Endodermal cell (in vitro differentiated cells): ENCODE measurements around the gene IL1RAP. TPM values are rescaled to one million over a fixed set of nuclear protein-coding genes. Genes with fewer than 3 reads are reported as not detected.

ENCODE experiments used
- DNase-seq: peaks from one replicate; pipeline ENCODE4 v3.0.0-alpha.2; 2017
- H3K27ac ChIP-seq: 2 replicates; pipeline ENCODE4 v1.5.1; 2013; ENCODE audit warnings: mild to moderate bottlenecking, low read depth, low read length, moderate library complexity
- H3K27me3 ChIP-seq: 2 replicates; pipeline ENCODE4 v1.6.1; 2013; ENCODE audit warnings: mild to moderate bottlenecking, low read length, moderate library complexity; ENCODE audit not compliant: insufficient read depth, control insufficient read depth, poor library complexity, severe bottlenecking
- H3K36me3 ChIP-seq: 2 replicates; pipeline ENCODE4 v1.7.0; 2013; ENCODE audit warnings: mild to moderate bottlenecking, low read length, moderate library complexity; ENCODE audit not compliant: control insufficient read depth, insufficient read depth
- H3K4me1 ChIP-seq: one replicate; pipeline ENCODE4 v1.7.0; 2013; ENCODE audit warnings: low read length; ENCODE audit not compliant: control insufficient read depth, insufficient read depth
- H3K4me3 ChIP-seq: 2 replicates; pipeline ENCODE4 v1.5.1; 2013; ENCODE audit warnings: mild to moderate bottlenecking, low read length, moderate library complexity
- H3K9ac ChIP-seq: 2 replicates; pipeline ENCODE4 v1.6.1; 2013; ENCODE audit warnings: mild to moderate bottlenecking, low read length, moderate library complexity; ENCODE audit not compliant: poor library complexity, severe bottlenecking; ENCODE audit errors: extremely low read depth
- H3K9me3 ChIP-seq: 2 replicates; pipeline ENCODE4 v1.6.1; 2013; ENCODE audit warnings: mild to moderate bottlenecking, low read length, moderate library complexity; ENCODE audit not compliant: control insufficient read depth
- H3K27ac Mint-ChIP-seq: 2 replicates; pipeline ENCODE4 v1.8.0; 2020; ENCODE audit warnings: mixed read lengths
- H3K27me3 Mint-ChIP-seq: 2 replicates; pipeline ENCODE4 v1.8.0; 2021; ENCODE audit warnings: mild to moderate bottlenecking, mixed read lengths; ENCODE audit not compliant: insufficient read depth
- H3K36me3 Mint-ChIP-seq: 2 replicates; pipeline ENCODE4 v1.8.0; 2020; ENCODE audit warnings: low read depth, mixed read lengths
- H3K4me1 Mint-ChIP-seq: 2 replicates; pipeline ENCODE4 v1.8.0; 2020; ENCODE audit warnings: mixed read lengths
- H3K4me3 Mint-ChIP-seq: 2 replicates; pipeline ENCODE4 v1.8.0; 2020; ENCODE audit warnings: mild to moderate bottlenecking, moderate library complexity, mixed read lengths
- H3K9me3 Mint-ChIP-seq: 2 replicates; pipeline ENCODE4 v1.8.0; 2020; ENCODE audit warnings: mild to moderate bottlenecking, mixed read lengths
- WGBS, 2 experiments: methylation state at CpG; one replicate each; pipeline versions ENCODE4 v1.1.5 to v1.1.7; 2013; ENCODE audit warnings: missing lambda C conversion rate in 2 of 2, mixed read lengths in 1 of 2; ENCODE audit not compliant: insufficient coverage in 1 of 2, insufficient read length in 1 of 2; 5-methylcytosine and 5-hydroxymethylcytosine counted together
- total RNA-seq, 2 donors: library from RNA; stranded (reverse); fragmentation: NEBNext Ultra II Directional in 1 of 2; extraction: Animal tissue kit (Norgen Biotek cat#: 25700) in 1 of 2; gene quantifications; 2 replicates in 1 of 2; 3 replicates in 1 of 2; pipeline ENCODE4 v1.2.1, GENCODE V29; 2021
- TF ChIP-seq, protein P1 (sequence below): fragments of 200-600 bp; sonication (generic); conservative IDR thresholded peaks from 2 replicates; pipeline ENCODE4 v1.5.0; 2021; ENCODE audit warnings: antibody characterized with exemption, mild to moderate bottlenecking

Gene IL1RAP
- total RNA-seq, 2 donors from 2014 or later = 2.6 to 6.0 TPM

DNA sequence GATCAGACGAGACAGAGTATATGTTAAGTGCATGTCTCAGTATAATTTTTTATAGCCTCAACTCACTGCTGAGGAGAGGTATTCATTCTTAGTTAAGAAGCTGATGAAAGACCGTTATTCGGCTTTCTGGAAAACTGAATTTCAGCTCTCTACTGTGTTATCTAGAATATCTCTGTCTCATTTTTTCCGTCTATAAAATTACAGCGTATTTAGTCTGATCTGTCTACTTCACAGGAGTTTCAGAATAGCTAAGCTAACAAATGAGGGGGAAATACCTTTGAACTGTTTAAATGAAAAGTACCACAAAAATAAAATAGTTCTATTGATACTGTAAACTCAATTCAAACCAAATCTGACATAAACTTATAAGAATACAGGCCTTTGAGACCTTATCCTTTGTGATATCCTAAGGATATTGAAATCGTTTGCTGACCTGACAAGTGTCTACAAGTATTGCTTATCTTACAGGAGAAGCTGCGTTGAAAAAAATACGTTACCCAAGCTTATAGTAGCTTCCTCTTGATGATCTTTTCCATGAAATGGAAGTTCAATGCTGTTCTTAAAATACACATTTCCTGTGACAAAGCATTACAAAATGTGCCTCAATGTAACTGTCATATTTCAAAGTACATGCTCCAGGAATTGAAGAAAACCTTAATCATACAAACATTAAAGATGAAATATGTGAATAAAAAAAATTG, 104.6 kb downstream of the IL1RAP start:
- Mint-ChIP-seq H3K36me3 (no peaks in the 10 kb centered on the region), H3K27ac (no peak overlapping the region), H3K27me3 (no peaks in the 10 kb centered on the region), H3K4me1 (peaks cover 1% of the 10 kb centered on the region), H3K9me3 (no peaks in the 10 kb centered on the region), H3K4me3 (no peak overlapping the region)
- Histone ChIP-seq H3K27ac (no peak overlapping the region), H3K9ac (no peak overlapping the region), H3K36me3 (no peaks in the 10 kb centered on the region), H3K4me1 (no peaks in the 10 kb centered on the region), H3K9me3 (no peaks in the 10 kb centered on the region), H3K4me3 (no peak overlapping the region), H3K27me3 (no peaks in the 10 kb centered on the region)
- WGBS, 2 experiments = 93 to 94% methylated on average over 3 to 8 of the region's 8 CpGs
- TF ChIP-seq, protein P1, sequence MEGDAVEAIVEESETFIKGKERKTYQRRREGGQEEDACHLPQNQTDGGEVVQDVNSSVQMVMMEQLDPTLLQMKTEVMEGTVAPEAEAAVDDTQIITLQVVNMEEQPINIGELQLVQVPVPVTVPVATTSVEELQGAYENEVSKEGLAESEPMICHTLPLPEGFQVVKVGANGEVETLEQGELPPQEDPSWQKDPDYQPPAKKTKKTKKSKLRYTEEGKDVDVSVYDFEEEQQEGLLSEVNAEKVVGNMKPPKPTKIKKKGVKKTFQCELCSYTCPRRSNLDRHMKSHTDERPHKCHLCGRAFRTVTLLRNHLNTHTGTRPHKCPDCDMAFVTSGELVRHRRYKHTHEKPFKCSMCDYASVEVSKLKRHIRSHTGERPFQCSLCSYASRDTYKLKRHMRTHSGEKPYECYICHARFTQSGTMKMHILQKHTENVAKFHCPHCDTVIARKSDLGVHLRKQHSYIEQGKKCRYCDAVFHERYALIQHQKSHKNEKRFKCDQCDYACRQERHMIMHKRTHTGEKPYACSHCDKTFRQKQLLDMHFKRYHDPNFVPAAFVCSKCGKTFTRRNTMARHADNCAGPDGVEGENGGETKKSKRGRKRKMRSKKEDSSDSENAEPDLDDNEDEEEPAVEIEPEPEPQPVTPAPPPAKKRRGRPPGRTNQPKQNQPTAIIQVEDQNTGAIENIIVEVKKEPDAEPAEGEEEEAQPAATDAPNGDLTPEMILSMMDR = no peak
- DNase-seq = no peak

DNA sequence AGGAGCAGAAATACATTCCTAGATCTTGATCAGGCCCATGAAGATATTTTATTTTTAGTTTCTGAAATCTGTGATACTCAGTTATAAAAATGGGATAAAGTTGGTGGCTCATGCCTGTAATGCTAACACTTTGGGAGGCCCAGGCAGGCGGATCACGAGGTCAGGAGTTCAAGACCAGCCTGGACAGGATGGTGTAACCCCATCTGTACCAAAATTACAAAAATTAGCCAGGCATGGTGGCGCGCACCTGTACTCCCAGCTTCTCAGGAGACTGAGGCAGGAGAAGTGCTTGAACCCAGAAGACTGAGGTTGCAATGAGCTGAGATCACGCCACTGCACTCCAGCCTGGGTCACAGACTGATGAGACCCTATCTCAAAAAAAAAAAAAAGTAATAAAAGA, 105.5 kb downstream of the IL1RAP start:
- no peaks in the 10 kb centered on the region for H3K27me3 Mint-ChIP-seq
- H3K36me3 Mint-ChIP-seq = no peaks in the 10 kb centered on the region

DNA sequence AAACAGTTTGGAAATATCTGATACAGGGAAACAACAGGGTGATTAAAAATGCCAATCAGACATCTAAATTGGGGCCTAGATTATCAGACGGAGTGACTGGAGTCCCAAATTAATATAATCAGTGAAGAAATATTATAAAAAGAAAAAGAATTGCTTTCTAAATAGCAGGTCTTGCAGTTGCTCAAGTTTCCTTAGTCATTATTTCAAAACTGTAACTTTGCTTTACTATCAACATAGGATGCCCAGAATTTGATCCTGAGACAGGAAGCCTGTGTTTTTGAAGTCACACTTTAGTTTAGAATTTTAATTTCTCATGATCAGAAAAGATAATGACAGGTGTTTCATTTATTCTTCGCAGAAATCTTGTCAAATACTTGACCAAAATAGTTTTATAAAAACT, 105.9 kb downstream of the IL1RAP start:
- Histone ChIP-seq H3K27ac (no peak overlapping the region), H3K9me3 (no peaks in the 10 kb centered on the region), H3K27me3 (no peaks in the 10 kb centered on the region), H3K9ac (no peak overlapping the region), H3K36me3 (no peaks in the 10 kb centered on the region), H3K4me3 (no peak overlapping the region), H3K4me1 (no peaks in the 10 kb centered on the region)
- H3K9me3 Mint-ChIP-seq = no peaks in the 10 kb centered on the region
- no peaks in the 10 kb centered on the region for H3K36me3 Mint-ChIP-seq
- DNase-seq = no peak
- TF ChIP-seq, protein P1 = no peak
- 89% methylated on average over 2 of the region's 2 CpGs; no CpG with 5 or more reads in 1 of the 2 experiments for WGBS, 2 experiments
- no peak overlapping the region for H3K27ac Mint-ChIP-seq
- H3K4me1 Mint-ChIP-seq = peaks cover 1% of the 10 kb centered on the region
- H3K4me3 Mint-ChIP-seq = no peak overlapping the region
- H3K27me3 Mint-ChIP-seq = no peaks in the 10 kb centered on the region

More for the DNA sequence above, 105.5 kb downstream of the IL1RAP start:
- H3K27ac ChIP-seq = no peak overlapping the region
- Mint-ChIP-seq H3K27ac (no peak overlapping the region), H3K4me3 (no peak overlapping the region), H3K4me1 (peaks cover 1% of the 10 kb centered on the region), H3K9me3 (no peaks in the 10 kb centered on the region)
- TF ChIP-seq, protein P1 = no peak
- no peak overlapping the region for H3K9ac ChIP-seq
- H3K4me1 ChIP-seq = no peaks in the 10 kb centered on the region
- no peak for DNase-seq
- no peak overlapping the region for H3K4me3 ChIP-seq
- no peaks in the 10 kb centered on the region for H3K36me3 ChIP-seq
- no peaks in the 10 kb centered on the region for H3K27me3 ChIP-seq
- 86 to 88% methylated on average over 2 to 5 of the region's 5 CpGs for WGBS, 2 experiments
- no peaks in the 10 kb centered on the region for H3K9me3 ChIP-seq
